Femur (tissue), 1 donor: ENCODE measurements around the gene CDKN1A.
"Not testable (repeated sequence)": the region's sequence is repeated elsewhere in the genome, so short reads cannot be mapped to it uniquely, and the experiment has no call there.

Experiments used
- DNase-seq: peaks from one replicate; pipeline ENCODE4 v3.0.0-alpha.2; 2017

Gene CDKN1A

DNA sequence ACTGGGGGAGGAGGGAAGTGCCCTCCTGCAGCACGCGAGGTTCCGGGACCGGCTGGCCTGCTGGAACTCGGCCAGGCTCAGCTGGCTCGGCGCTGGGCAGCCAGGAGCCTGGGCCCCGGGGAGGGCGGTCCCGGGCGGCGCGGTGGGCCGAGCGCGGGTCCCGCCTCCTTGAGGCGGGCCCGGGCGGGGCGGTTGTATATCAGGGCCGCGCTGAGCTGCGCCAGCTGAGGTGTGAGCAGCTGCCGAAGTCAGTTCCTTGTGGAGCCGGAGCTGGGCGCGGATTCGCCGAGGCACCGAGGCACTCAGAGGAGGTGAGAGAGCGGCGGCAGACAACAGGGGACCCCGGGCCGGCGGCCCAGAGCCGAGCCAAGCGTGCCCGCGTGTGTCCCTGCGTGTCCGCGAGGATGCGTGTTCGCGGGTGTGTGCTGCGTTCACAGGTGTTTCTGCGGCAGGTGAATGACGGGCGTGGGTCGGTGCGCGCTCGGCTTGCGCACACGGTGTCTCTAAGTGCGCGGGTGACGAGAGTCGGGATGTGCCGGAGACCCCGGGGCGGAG lies at the start of gene CDKN1A:
CDKN1A (plus strand) TSS at position 227 of the 555 bp plus-strand sequence. CDS start 5,388 bp downstream, outside the sequence.
- peak; percentile 91 for DNase-seq

- no peak for DNase-seq
Measured at GRCh38 chr6:36629784-36630183, 48.7 kb upstream of the CDKN1A start.

DNA sequence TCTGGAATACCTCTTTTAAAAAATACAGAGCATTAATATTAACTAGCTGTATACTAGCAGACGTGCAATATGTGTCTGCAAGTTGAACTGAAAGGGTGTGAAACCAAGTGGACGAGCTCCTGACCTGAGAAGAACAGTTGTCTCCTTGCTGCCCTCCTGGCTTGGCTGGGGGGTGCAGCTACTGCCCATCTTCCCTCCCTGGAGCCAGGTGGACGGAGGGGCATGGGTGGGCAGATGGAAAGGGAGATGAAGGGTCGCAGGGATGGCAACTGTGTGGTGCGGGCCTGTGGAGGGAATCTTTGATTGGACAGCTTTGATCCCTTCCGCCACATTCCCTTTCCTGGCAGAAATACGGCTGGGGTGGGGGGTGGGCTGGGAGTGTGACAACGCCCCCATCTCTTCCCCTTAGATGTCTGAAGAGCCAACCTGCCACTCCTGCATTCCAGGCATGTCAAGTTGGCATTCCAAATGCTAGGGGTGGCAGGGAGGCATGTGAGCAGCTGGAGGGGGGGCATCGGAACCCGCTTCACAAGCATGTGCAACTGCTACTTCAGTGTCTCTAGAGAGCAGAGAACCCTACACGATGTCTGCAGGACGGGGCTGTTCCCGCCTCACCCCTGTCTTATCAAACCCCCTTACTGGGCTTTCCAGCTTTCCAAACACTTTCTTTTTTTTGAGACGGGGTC lies 47.0 kb upstream of the CDKN1A start:
- DNase-seq: peak; percentile 46

DNA sequence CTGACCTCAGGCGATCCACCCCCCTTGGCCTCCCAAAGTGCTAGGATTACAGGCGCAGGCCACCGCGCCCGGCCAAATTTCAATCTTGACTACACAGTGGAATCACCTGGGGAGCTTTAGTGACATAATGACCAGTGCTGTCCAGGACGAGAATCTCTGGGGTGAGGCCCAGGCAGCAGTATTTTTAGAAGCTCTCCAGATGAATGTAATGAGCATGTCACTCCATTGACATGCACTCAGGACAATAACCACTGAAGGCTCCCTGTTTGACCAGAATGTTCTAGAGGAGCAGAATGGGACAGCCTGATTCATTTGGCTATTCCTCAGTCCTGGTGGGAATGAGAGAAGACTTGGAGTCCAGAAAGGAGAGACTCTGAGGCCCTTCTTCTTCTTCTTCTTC lies 45.1 kb upstream of the CDKN1A start:
- DNase-seq: no peak

GRCh38 chr6:36633915-36634314 lies 44.6 kb upstream of the CDKN1A start:
- peak; percentile 82 for DNase-seq

GRCh38 chr6:36634317-36635108 lies 44.0 kb upstream of the CDKN1A start:
- no peak for DNase-seq

DNA sequence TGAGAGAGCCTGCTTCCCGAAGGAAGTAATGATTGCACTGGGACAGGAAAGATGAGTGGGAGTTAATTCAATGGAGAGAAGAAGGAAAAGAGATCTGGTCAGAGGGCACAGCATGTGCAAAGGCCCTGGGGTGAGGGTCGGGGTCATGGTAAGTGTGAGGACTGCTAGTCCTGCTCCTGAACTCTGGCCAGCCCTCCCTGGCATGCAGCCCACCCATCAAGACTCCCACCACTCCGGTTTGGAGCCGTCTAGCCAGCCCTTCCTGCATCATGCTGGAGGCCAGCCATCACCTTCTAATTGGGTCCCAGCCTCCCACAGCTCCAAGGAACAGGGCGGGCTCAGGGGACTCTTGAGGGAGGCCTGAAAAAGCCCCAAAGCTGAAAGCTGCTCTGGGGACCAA lies 42.2 kb upstream of the CDKN1A start:
- DNase-seq: no peak

- no peak for DNase-seq
Measured at GRCh38 chr6:36636687-36637418, 41.7 kb upstream of the CDKN1A start.

DNA sequence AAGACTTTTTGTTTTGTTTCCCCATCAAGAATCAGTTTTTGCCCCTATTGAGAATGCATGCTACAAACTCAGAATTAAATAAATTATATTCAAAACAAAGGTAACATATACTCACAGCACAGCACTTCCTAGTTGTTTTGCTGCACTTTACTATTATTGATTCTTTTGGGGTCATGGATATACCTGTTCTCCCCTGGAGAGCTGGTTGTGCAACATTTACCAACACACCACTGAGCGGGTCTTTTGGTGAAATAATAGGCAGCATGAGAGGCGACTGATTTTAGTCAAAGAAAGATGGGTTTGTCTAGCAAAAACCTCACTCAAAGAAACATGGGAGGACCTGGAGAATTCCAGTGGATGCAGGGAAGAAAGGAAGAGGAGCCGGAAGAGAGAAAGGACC lies 39.9 kb upstream of the CDKN1A start:
- no peak for DNase-seq

GRCh38 chr6:36639171-36639808 lies 39.2 kb upstream of the CDKN1A start:
- DNase-seq: no peak

DNA sequence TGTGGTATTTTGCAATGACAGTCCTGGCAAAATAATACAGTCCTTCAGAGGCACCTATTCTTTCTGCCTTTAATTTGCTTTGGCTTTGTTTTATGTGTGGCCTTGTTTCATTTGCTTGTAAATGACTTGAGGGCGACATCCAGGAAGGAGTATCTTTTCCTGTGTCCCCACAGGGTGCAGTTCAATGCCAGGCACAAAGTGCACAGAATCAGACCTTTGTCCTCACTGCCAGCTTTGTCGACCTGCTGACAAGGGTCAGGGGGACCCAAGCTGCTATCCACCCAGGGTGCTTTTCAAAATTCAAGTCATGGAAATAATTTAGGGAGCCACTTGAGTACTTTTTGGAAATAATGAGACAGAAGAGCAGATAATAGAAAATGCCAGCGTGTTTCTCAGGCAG lies 37.0 kb upstream of the CDKN1A start:
- no peak for DNase-seq

DNA sequence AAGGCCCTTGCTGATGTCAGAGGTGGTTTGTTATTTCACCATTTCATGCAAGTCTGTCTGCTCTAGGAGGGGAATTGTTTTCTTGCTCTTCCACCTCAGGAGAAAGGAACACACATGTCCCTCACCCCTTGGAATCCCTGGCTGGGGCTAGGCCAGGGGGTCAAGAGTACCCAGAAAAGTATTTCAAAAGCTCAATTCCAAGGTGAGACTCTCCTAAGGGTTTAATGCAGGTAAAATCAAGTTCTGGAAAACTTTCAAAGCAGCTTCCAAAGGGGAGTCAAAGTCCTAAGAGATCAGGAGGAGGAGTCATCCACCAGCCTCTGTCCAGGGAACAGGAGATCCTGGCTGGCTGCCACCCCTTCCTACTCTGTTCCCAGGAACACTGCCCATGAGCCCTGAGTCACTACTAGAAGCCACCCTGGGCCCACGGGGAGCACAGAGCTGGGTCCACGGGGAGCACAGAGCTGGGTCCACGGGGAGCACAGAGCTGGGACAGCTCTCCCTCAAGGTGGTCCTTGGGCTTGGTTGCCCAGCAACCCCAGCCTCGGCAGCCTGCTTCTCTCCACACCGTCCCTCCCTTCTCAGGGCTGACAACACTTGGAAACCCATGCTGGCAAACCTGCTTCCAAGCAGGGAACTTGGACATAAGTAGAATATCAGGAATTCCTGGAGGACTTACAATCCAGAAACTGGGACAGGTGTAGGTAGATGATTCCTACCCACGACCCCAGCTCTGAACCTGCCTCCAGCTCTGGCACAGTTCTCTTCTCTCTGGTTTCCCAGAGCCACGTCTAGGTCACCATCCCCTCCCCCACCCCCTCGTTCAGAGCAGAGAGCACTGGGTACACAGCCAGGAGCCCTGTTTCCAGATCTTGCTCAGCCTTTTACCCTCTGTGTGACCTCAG lies 35.3 kb upstream of the CDKN1A start:
- DNase-seq: no peak

GRCh38 chr6:36643977-36644376 lies 34.5 kb upstream of the CDKN1A start:
- no peak for DNase-seq

DNA sequence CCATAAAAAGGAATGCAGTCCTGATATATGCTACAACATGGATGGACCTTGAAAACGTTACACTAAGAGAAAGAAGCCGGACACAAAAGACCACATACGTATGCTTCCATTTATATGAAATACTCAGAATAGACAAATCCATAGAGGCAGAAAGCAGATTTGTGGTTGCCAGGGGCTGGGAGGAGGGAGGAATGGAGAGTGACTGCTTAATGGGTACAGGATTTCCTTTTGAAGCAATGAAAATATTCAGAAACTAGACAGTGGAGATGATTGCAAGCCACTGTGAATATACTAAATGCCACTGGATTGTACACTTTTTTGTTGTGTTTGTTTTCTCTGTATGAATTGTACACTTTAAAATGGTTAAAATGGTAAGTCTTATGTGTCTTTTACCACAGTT lies 29.4 kb upstream of the CDKN1A start:
- DNase-seq: no peak

DNA sequence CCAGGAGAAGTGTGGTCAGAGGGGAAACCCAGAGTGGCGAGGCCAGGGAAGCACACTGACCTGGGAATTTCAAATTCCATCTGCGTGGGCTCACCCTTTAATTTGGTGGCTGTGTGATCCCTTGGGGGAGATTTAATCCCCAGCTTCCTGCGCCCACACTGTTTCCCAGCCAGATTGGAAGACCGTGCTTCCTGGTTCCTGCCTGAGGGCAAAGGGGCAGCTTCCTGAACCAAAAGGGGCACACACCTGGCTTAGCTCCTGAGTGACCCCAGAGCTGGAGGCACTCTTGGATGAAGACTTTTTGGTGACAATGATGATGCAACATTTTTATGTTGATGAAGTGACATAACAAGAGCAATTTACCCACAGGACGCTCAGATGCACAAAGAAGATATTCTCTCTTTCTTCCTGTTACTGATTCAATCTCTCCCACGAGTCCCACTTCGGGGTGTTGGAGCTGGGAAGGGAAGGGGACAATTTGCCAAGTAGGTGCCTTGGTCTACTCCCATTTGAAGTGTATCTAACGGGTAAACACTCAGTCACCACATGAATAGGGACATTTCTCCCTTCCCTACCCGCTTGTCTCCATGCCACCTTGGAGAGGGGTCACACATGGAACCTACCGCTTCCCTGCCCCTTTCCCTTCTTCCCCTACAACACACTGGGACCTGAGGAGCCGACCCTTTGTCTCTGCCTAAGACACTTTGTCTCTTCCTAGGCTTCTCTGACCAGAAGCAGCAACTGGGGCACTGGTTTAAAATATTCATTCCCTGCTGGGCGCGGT lies 28.6 kb upstream of the CDKN1A start:
- DNase-seq: no peak

GRCh38 chr6:36650848-36651478 lies 27.6 kb upstream of the CDKN1A start:
- DNase-seq: no peak

GRCh38 chr6:36651659-36652379 lies 26.7 kb upstream of the CDKN1A start:
- DNase-seq: no peak

DNA sequence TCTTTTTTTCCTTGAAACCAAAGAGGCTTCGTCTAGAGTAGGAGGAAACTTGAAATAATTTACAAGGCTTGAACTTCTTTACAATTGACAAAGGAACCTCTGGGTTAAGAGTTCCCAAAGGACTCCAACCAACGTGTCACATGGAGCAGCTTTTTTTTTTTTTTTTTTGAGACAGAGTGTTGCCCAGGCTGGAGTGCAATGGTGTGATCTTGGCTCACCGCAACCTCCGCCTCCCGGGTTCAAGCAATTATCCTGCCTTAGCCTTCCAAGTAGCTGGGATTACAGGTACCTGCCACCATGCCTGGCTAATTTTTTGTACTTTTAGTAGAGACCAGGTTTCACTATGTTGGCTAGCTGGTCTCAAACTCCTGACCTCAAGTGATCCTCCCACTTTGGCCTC lies 24.0 kb upstream of the CDKN1A start:
- not testable (repeated sequence) for DNase-seq

- DNase-seq: no peak
Measured at GRCh38 chr6:36655085-36655724, 23.3 kb upstream of the CDKN1A start.
